GM12865 (cell line): Measurements from ENCODE around the gene KCTD18.
A peak's percentile ranks its signal among the peaks of the same experiment; 100 is the strongest.

ENCODE experiments used
- DNase-seq: peaks from one replicate; pipeline ENCODE4 v3.0.0; 2010; ENCODE audit warnings: low read depth
- H3K4me3 ChIP-seq: 2 replicates; pipeline ENCODE4 v1.5.1; 2011; ENCODE audit warnings: mild to moderate bottlenecking, low read depth, low read length, control low read depth
- CTCF ChIP-seq: IDR thresholded peaks from 2 replicates; pipeline ENCODE4 v1.5.1; 2011; ENCODE audit warnings: low read length, control low read depth, low read depth, inconsistent platforms; ENCODE audit not compliant: insufficient read depth; ENCODE audit errors: missing control alignments

Gene KCTD18

GRCh38 chr2:200490001-200490400 is 19.9 kb downstream of the KCTD18 start:
- DNase-seq, result no peak
- TF ChIP-seq CTCF, result no peak
- H3K4me3 ChIP-seq, result no peak overlapping the region

- no peak for TF ChIP-seq CTCF
- no peak overlapping the region for H3K4me3 ChIP-seq
- no peak for DNase-seq
Measured at GRCh38 chr2:200488169-200488568, 21.7 kb downstream of the KCTD18 start.

GRCh38 chr2:200486529-200486928 is 23.3 kb downstream of the KCTD18 start:
- no peak for TF ChIP-seq CTCF
- H3K4me3 ChIP-seq, result no peak overlapping the region
- no peak for DNase-seq

- H3K4me3 ChIP-seq, result no peak overlapping the region
- TF ChIP-seq CTCF, result no peak
- DNase-seq, result no peak
Measured at GRCh38 chr2:200484934-200485333, 24.9 kb downstream of the KCTD18 start.

- DNase-seq, result peak; percentile 71
- H3K4me3 ChIP-seq, result no peak overlapping the region
- TF ChIP-seq CTCF, result peak; percentile 74
Measured at GRCh38 chr2:200483729-200484198, 26.1 kb downstream of the KCTD18 start.

- no peak overlapping the region for H3K4me3 ChIP-seq
- TF ChIP-seq CTCF, result no peak
- no peak for DNase-seq
Measured at GRCh38 chr2:200482194-200482593, 27.7 kb downstream of the KCTD18 start.

GRCh38 chr2:200479692-200480265 is 30.1 kb downstream of the KCTD18 start:
- H3K4me3 ChIP-seq, result no peak overlapping the region
- no peak for DNase-seq
- no peak for TF ChIP-seq CTCF
